Stimulated activated CD8-positive, alpha-beta memory T cell treated with anti-CD3 and anti-CD28 coated beads, Interleukin-4, amount 100 ng/mL, for 24 hours (primary cell): Measurements from ENCODE around the gene KCTD7.
"Not testable (repeated sequence)": the region's sequence is repeated elsewhere in the genome, so short reads cannot be mapped to it uniquely, and the experiment has no call there.

Source experiments
- DNase-seq: peaks from one replicate; pipeline ENCODE4 v3.0.0-alpha.2; 2020; ENCODE audit warnings: low read depth

The KCTD7 gene

GRCh38 chr7:66628361-66629221 lies at the start of gene KCTD7:
Gene KCTD7, plus strand, starts transcription at chr7:66628881. Its CDS starts 184 bp downstream, at chr7:66629065.
- peak; percentile 95 for DNase-seq

GRCh38 chr7:66580380-66580779 lies 48.3 kb upstream of the KCTD7 start:
- not testable (repeated sequence) for DNase-seq

GRCh38 chr7:66582816-66583489 lies 45.7 kb upstream of the KCTD7 start:
- not testable (repeated sequence) for DNase-seq

GRCh38 chr7:66583490-66584110 lies 45.1 kb upstream of the KCTD7 start:
- no peak for DNase-seq

GRCh38 chr7:66586181-66586580 lies 42.5 kb upstream of the KCTD7 start:
- no peak for DNase-seq

- DNase-seq, result not testable (repeated sequence)
Observed at GRCh38 chr7:66588226-66588625, 40.5 kb upstream of the KCTD7 start.

- not testable (repeated sequence) for DNase-seq
Observed at GRCh38 chr7:66588856-66589570, 39.7 kb upstream of the KCTD7 start.

- not testable (repeated sequence) for DNase-seq
Observed at GRCh38 chr7:66590302-66591057, 38.2 kb upstream of the KCTD7 start.

- not testable (repeated sequence) for DNase-seq
Observed at GRCh38 chr7:66591058-66591798, 37.5 kb upstream of the KCTD7 start.

GRCh38 chr7:66591799-66592596 lies 36.7 kb upstream of the KCTD7 start:
- DNase-seq, result peak; percentile 84

GRCh38 chr7:66592597-66593146 lies 36.0 kb upstream of the KCTD7 start:
- DNase-seq, result not testable (repeated sequence)

GRCh38 chr7:66594082-66594481 lies 34.6 kb upstream of the KCTD7 start:
- not testable (repeated sequence) for DNase-seq

- no peak for DNase-seq
Observed at GRCh38 chr7:66597461-66597860, 31.2 kb upstream of the KCTD7 start.

GRCh38 chr7:66602159-66602558 lies 26.5 kb upstream of the KCTD7 start:
- DNase-seq, result no peak

GRCh38 chr7:66604198-66604597 lies 24.5 kb upstream of the KCTD7 start:
- no peak for DNase-seq

- DNase-seq, result not testable (repeated sequence)
Observed at GRCh38 chr7:66606540-66607291, 22.0 kb upstream of the KCTD7 start.

- DNase-seq, result no peak
Observed at GRCh38 chr7:66609176-66609575, 19.5 kb upstream of the KCTD7 start.

GRCh38 chr7:66614596-66614995 lies 14.1 kb upstream of the KCTD7 start:
- not testable (repeated sequence) for DNase-seq

- no peak for DNase-seq
Observed at GRCh38 chr7:66615699-66616098, 13.0 kb upstream of the KCTD7 start.
